ENCODE data around the gene RASSF6.
"Not testable (repeated sequence)": the region's sequence is repeated elsewhere in the genome, so short reads cannot be mapped to it uniquely, and the experiment has no call there.

The RASSF6 gene

DNA sequence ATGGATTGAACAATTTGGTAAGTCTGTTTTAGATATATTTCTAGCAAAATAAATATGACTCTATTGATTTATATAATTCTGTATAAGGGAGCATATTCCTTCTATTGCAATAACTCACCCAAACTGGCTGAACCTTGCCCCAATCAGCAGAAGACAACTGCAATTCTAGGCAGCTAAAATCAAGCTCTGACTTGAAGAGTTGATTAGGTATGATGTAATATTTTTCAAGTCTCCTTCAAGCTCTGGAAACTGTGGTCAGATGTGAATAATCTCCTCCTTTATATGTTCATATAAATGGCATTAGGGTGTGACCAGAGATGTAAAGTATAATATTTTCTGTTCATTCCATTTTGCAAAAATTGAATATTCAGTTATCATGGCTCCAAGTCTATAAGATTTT is 8.2 kb downstream of the RASSF6 start:
- no peak for DNase-seq (ENCODE audit: low read depth, low spot score)

DNA sequence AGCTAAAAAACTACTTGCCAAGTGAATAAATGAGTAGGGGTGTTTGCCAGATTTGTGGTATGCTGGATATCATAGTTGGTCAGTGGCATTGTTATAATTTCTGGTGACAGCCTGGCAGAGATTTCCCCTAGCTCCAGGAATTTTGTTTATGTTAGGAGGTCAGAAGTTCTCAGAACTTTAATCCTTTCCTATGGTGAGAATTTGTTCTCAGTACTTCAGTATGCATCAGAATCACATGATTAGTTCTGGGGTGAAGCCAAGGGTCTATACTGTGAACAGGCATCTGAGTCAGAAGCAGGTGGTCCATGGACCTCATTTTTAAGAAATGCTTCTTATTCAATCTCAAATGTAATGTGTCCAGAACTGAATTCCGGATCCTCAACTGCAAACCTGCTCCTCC is 10.5 kb downstream of the RASSF6 start:
- no peak for DNase-seq (ENCODE audit: low read depth, low spot score)

DNA sequence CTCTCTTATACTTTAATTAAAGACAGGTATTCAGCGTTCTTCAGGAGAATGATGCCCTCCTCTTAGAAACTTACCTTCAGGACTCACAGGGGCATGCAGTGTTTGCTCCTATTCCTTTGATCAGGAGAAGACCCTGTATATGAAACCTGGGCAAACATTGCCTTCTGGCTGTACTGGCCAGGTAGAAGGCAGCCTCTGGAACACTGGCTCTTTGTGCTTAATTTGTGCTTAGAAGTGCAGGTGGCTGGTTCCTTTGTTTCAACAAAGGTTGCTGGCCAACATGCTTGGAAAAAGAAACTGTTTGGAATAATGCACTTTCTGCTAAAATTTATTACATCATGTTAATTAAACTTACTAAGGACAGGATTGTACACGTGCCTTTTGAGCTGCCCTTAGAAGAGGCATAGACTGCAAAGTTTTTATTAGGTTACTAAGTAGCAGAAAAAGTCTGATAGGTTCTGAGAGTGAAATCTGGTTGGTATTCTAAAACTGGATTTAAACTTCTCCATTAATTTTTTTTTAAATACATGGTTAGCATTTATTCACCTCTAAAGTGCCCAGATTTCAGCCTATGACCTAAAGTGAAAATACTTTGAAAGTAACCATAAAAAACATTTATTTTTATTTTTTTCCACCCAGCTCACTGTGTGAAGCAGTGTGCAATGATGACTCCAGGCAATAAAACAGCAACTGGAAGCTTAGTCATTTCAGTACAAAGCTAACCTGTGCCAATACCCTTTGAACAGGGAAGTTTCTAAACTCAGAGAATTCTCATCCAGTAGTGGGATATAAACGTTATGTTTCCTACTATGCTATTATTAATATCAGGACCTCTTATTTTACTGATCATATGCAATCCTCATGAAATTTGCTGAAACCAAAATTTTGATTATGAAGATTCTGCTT is 11.3 kb downstream of the RASSF6 start:
- no peak for DNase-seq (ENCODE audit: low read depth, low spot score)

DNA sequence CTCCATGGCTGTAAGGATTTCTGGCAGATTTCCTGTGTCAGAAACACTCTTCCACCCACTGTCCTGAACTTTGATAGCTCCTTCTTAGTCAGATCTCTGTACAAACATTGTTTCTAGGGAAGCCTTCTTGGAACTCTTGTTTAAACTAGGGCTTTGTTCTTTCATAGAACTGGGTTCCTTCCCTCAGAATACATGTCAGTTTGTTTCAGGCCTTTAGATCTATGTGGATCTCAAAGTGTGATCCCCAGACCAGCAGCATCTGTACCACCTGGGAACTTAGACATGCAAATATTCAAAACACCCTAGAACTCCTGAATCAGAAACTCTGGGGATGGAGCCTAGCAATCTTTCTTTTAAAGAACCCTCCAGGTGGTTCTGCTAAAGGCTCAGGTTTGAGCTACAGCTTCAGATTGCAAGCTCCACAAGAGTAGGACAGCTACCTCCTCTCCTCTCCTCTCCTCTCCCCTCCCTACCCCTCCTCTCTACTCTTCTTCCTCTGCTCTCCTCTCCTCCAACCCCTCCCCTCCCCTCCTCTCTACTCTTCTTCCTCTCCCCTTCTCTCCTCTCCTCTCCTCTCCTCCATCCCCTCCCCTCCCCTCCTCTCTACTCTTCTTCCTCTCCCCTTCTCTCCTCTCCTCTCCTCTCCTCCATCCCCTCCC is 12.7 kb downstream of the RASSF6 start:
- no peak for DNase-seq (ENCODE audit: low read depth, low spot score)

DNA sequence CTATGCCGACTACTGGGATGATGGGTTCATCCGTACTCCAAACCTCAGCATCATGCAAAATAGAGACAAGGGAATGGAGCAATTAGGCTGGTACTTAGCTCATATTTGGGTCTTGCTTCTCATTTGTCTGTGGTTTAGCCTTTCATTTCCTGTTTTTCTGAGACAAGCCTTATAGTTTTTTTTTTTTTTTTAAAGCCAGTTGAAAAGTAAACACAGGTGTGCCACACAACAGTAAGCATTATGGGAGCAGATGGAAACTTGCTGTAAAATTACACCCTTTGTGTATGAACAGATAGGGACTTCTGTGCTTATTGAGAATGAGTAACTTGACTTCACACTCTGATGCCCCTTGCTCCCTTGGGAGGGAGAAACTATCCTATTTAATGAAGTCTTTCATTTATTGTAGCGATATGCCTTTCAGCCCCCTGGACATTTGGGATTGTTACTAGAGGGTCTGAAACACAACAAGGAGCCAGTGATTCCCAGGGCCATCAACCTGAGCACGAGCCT is 13.7 kb downstream of the RASSF6 start:
- no peak for DNase-seq (ENCODE audit: low read depth, low spot score)

DNA sequence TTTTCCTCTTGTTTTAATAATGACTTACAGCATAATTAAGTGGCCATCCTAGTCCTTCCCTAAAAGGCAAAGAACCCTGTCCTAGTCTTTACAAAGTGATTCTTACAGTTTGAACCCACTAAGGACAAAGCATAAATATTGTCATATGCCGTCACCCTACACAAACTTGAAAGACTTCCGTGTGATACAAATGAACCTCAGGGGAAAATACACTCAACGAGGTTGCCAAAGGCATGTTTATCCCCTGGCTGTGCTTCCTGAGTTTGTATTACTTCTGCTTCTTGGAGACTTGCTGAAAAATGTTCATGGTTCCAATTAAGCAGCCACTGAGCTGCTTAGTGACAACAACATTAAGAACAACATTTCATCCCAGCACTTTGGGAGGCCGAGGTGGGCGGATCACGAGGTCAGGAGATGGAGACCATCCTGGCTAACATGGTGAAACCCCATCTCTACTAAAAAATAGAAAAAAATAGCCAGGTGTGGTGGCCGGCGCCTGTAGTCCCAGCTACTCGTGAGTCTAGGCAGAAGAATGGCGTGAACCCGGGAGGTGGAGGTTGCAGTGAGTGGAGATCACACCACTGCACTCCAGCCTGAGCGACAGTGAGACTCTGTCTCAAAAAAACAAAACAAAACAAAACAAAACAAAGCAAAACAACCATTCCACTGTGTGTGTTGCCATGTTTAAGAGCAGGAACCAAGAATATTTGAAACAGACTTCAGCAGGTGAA is 16.2 kb downstream of the RASSF6 start:
- no peak for DNase-seq (ENCODE audit: low read depth, low spot score)

DNA sequence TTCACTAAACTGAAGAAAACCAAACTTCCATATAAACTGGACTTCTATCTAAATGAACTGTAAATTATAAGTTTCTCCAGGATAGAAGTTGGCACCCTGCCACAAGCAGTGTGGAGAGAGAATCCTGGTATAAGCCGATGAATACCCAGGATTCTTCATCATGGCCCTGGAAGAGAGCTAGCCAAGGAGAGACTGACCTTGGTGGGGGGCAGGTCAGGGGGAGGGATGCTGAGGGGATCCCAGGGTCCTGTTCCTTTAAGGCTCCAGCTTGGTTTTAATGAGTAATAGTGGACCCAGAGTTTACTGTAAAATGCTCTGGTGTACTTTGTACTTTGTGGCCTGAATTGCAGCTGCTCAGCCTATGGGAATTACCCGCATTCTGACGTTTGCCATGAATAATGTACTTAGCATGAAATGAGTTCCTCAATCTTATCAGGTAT is 16.9 kb downstream of the RASSF6 start:
- no peak for DNase-seq (ENCODE audit: low read depth, low spot score)

DNA sequence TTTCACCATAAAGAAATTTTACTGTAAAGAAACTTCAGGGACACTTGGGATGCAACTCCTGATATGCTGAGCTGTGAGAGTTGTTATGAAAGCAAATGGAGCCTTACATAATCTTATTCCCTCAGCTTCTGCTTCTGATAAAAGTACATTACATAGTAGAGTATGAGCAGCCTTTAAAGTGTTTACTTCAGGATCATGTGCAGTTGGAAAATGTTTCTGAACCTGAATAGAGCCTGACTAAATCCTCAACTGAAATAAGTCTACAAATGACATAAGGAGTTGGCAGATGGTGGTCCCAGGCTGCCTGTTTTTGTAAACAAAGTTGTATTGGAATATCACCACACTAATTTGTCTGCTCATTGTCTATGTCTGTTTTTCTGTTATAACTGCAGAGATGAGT is 19.3 kb downstream of the RASSF6 start:
- DNase-seq (ENCODE audit: low read depth, low spot score) = no peak

DNA sequence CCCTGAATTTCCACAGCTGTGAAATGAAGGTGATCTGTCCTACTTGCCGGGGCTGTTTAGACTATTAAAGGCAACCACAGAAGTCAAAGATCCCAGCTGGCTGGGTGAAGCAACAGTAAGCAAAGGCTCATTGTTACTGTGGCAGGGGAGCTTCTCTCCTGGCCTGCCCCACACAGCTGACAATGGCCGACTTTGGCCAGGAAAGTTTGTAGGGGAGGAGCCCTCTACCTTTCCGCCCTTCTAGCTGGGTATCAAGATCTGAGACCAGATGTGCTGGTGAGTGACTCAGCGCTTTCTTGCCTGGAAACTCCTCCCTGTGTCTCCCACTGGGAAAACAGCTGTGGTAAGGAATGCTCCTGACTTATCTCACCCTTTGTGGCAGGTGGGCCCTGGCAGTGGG is 21.1 kb downstream of the RASSF6 start:
- DNase-seq (ENCODE audit: low read depth, low spot score) = no peak

DNA sequence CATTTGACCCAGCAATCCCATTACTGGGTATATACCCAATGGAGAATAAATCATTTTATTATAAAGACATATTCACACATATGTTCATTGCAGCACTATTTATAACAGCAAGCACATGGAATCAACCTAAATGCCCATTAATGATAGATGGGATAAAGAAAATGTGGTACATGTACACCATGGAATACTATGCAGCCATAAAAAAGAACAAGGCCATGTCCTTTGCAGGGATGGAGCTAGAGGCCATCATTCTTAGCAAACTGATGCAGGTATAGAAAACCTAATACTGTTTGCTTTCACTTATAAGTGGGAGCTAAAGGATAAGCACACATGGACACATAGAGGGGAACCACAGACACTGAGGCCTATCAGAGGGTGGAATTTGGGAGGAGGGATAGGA is 22.6 kb downstream of the RASSF6 start:
- no peak for DNase-seq (ENCODE audit: low read depth, low spot score)

DNA sequence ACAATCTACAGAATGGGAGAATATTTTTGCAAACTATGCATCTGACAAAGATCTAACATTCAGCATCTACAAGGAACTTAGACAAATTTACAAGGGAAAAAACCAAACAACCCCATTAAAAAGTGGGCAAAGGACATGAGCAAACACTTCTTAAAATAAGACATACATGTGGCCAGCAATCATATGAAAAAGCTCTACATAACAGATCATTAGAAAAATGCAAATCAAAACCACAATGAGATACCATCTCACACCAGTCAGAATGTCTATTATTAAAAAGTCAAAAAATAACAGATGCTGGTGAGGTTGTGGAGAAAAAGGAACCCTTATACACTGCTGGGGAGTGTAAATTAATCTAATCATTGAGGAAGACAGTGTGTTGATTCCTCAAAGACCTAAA is 23.1 kb downstream of the RASSF6 start:
- not testable (repeated sequence) for DNase-seq (ENCODE audit: low read depth, low spot score)

DNA sequence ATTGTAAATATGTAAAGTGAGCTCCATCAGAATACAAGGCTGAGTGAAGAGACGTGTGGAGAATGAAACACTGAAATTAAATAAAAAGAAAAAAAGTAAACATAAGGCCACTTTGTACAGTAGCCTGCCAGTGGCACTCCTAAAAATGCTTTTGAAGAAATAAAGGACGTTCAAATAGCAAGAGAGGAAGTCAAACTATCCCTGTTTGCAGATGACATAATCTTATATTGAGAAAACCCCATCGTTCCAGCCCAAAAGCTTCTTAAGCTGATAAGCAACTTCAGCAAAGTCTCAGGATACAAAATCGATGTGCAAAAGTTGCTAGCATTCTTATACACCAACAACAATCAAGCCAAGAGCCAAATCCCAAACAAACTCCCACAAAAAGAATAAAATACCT is 24.2 kb downstream of the RASSF6 start:
- no peak for DNase-seq (ENCODE audit: low read depth, low spot score)

DNA sequence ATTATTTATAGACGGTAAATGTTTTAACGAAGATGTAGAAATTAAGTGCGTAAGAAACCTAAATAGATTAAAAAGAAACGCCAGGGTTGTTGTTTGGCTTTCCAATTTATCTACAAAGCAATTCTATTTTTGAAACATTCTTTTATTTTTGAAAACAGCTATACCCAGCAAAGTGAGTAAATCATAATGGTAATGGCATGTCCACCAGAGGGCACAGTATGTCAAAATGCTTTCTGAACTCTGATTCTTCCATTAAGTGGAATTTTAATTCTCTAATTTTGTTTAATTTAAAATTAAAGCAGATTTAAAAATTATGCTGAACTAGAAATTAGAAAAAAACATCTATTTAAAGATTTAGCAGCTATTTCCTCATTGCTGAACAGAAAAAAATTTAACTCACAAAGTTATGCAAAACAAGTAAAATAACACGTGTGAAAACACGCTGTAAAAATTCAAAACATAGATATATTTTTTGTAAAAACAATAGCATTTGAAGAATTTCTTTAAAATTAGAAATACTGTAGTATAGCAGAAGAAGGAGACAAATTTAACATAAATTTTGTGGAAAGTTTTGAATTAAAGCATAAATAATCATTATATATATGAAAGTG is 26.5 kb downstream of the RASSF6 start:
- no peak for DNase-seq (ENCODE audit: low read depth, low spot score)

DNA sequence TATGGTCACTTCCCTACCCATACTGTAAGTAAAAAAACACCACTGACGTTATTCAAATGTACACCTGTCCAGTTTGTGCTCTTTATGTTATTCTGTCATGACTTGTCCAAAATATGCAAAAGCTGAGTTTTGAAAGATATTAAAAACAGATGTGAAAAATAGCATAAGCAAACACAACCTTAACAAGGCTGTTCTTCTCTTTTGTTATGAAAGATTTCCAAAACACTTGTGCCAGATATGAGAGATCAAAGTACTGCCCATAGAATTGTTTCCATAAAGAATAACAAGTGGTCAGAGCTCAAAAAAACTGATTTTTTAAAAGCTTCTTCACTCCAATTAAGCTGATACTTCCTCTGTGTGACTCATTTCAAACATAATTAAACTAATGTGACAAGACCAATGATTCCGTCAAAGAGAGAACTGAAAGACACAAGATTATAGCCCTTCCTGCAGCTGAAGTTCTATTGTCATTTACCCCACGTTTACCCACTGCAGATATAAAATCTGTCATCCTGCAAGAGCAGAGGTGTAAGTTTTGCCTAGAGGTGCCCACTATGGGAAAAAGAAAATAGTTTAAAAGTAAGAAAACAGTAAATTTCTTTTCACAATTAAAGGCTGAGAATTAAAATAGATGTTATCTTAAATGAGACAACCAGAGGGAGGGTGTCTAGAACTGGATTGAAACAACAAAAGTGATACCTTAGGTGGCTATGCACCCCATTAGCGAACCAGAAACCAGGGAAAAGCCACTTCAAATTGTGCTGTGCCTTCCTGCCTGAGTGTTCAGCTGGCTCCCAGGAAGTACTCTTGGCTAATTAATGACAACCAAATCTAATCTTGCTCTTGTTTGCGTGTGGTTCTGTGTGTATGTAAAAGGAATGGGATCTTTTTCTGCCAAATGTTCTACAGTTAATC is 30.1 kb downstream of the RASSF6 start:
- DNase-seq (ENCODE audit: low read depth, low spot score) = no peak

DNA sequence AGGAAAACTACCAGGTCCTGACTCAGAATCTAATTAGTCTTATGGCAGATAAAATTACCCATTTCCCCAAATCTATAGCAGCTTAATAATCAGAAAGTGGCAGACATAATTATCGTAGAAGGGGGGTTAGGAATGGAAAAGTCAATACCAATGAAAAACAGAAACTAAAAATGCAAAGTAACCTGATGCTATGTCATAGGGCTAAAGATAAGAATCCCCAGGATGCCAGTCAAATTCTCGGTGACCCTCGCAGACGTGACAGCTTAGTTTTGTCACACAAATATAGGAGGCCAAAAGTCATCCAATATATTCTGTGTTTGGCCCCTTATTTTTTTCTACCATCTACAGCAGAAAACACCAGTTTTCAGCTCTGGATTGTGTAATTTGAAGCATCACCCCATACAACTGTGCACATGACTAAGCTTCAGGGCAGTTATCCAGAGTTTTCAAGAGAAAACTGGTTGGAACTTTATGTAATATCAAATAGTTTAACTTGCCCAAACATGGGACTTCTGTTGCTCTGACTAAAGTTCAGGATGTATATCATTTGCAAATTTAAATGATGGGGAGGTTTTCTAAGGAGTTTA is 30.9 kb downstream of the RASSF6 start:
- no peak for DNase-seq (ENCODE audit: low read depth, low spot score)

DNA sequence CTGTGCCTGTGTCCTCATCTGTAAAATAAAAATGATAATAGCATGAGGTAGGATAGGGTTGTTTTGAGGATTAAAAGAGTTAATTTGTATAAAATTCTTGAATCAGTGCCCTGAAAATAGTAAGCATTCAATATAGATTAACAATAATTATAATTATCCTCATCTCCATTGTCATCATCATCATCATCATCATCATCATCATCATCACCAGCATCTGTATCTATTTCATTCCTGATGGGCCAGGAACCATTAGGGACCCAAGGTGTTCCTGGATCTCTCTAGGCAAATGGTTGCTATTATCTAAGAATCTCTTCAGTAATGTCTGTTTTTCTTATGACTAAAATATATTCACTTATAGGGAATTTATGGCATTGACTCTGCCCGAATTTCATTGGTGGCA is 31.6 kb downstream of the RASSF6 start:
- DNase-seq (ENCODE audit: low read depth, low spot score) = no peak

DNA sequence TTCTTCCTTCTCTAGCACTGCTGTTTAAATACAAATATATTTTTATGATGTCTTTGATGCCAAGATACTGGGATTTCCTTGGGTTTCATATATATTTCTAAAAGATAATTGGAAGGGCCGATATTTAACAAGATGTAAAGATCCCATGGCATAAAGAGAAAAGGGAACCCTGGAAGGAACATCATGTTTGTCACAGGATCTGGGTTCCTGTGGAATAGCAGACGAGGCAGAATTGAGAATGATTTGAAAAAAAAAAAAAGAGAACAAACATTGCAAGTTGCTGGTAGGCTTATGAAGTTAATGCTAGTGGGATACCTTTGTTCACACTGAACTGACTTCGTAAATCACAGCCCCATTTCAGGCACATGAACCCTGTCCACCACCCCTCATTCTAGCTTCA is 33.6 kb downstream of the RASSF6 start:
- no peak for DNase-seq (ENCODE audit: low read depth, low spot score)

DNA sequence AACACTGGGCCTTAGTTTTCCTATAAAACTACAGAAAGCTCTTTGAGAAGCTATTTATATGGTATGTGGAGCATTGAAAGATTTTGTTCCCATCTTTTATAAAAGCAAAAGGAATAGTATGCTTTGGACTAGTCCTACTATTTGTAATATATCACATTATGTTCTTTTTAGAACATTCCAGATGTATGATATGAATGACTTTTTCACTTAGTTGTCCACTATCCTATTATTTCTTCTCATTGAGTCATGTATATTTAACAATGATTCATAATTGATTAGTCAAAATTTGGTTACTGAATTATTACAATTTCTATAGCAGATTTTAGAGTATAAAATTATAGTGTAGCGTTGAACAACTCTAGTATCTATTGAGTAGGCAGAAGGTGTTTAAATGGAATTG is 34.2 kb downstream of the RASSF6 start:
- no peak for DNase-seq (ENCODE audit: low read depth, low spot score)

DNA sequence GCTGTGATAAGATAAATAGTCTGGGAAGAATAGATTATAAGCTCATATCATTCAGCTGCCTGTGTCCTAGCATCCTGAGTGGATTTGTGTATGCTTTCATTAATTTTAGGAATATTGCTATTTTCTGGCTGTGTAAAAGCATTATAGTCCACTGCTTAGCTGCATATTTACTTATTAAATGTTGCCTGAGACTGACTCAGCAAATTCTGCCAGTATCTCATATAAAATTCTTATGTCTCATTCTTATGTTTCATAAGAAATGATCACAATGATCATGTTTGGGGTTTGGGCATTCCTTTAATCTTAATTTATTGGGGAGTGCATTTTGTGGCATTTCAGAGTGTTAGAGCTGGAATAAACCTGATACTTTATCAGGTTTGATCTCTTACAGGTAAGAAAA is 34.9 kb downstream of the RASSF6 start:
- no peak for DNase-seq (ENCODE audit: low read depth, low spot score)

DNA sequence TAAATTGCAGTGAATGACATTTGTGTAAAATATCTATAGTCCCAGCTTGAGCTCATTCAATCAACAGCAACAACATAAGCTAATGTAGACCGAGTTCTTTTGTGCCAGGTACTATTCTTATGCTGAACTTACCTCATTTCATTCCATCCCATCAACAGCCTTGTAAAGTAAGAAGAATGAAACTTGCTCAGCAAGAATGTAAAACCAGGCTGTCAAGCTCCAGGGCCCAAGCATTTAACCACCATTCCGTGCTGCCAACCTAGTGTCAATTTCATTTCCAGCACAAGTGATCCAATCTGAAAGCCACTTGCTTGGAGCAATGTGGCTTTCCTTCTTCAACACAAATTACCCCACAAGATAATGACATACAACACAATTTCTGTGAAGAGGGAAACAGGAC is 36.6 kb downstream of the RASSF6 start:
- DNase-seq (ENCODE audit: low read depth, low spot score) = no peak

All from activated naive CD8-positive, alpha-beta T cell treated with anti-CD3 and anti-CD28 coated beads, Interleukin-2, amount 50 U/mL, for 16 hours (primary cell).